K562 (cell line): Measurements from ENCODE around the gene ARHGAP9. TPM values are rescaled to one million over a fixed set of nuclear protein-coding genes. Genes with fewer than 3 reads are reported as not detected.
A peak's percentile ranks its signal among the peaks of the same experiment; 100 is the strongest.

ENCODE experiments used
- CEBPB ChIP-seq: fragments of 450-650 bp; IDR thresholded peaks from 2 replicates; pipeline ENCODE4 v1.6.1; 2016; ENCODE audit warnings: missing genetic modification characterization, missing compliant biosample characterization
- CXXC5 ChIP-seq: fragments of 250-450 bp; sonication (Bioruptor Pico); IDR thresholded peaks from 2 replicates; pipeline ENCODE4 v1.8.0; 2022; ENCODE audit warnings: inconsistent platforms, mild to moderate bottlenecking, moderate library complexity
- KAT7 ChIP-seq: sonication (generic); formaldehyde crosslinking; IDR thresholded peaks from 2 replicates; pipeline ENCODE4 v1.8.0; 2022; ENCODE audit warnings: missing genetic modification reagents, mild to moderate bottlenecking, borderline replicate concordance
- NEUROD1 ChIP-seq: fragments of 150-350 bp; IDR thresholded peaks from 2 replicates; pipeline ENCODE4 v1.6.1; 2014; ENCODE audit warnings: borderline replicate concordance, low read length, low read depth; ENCODE audit not compliant: partially characterized antibody
- PHTF2 ChIP-seq: fragments of 250-450 bp; sonication (Bioruptor Pico); IDR thresholded peaks from 2 replicates; pipeline ENCODE4 v1.5.0; 2021; ENCODE audit warnings: mild to moderate bottlenecking
- POU5F1 ChIP-seq: fragments of 150-350 bp; IDR thresholded peaks from 2 replicates; pipeline ENCODE4 v1.6.1; 2014; ENCODE audit warnings: borderline replicate concordance, low read length, low read depth, mild to moderate bottlenecking; ENCODE audit not compliant: partially characterized antibody
- PTTG1 ChIP-seq: fragments of 450-650 bp; IDR thresholded peaks from 2 replicates; pipeline ENCODE4 v1.6.1; 2016; ENCODE audit warnings: low read depth, mild to moderate bottlenecking, missing genetic modification characterization, missing compliant biosample characterization
- RBM17 ChIP-seq: fragments of 200-400 bp; formaldehyde crosslinking; IDR thresholded peaks from 2 replicates; pipeline ENCODE4 v1.6.1; 2017; ENCODE audit warnings: low read depth, mild to moderate bottlenecking, low read length, borderline replicate concordance
- RFX7 ChIP-seq: fragments of 250-450 bp; sonication (Bioruptor Pico); IDR thresholded peaks from 2 replicates; pipeline ENCODE4 v1.5.1; 2021; ENCODE audit warnings: mild to moderate bottlenecking
- SETDB1 ChIP-seq: IDR thresholded peaks from one replicate; pipeline ENCODE4 v1.6.1; 2012; ENCODE audit warnings: low read length, control low read depth, inconsistent platforms
- SIX5 ChIP-seq, 2 experiments: IDR thresholded peaks; 2 replicates each; pipeline ENCODE4 v1.6.1; 2011; ENCODE audit warnings: low read length in 2 of 2, borderline replicate concordance in 1 of 2, low read depth in 1 of 2, mild to moderate bottlenecking in 1 of 2, moderate library complexity in 1 of 2; ENCODE audit not compliant: insufficient read depth in 1 of 2
- SNIP1 ChIP-seq: fragments of 450-650 bp; IDR thresholded peaks from 2 replicates; pipeline ENCODE4 v1.7.1; 2017; ENCODE audit warnings: low read depth, mild to moderate bottlenecking
- SOX6 ChIP-seq: fragments of 450-650 bp; IDR thresholded peaks from 2 replicates; pipeline ENCODE4 v1.6.1; 2014; ENCODE audit warnings: mild to moderate bottlenecking
- TEAD2 ChIP-seq: fragments of 450-650 bp; IDR thresholded peaks from 2 replicates; pipeline ENCODE4 v1.6.1; 2016; ENCODE audit warnings: missing genetic modification characterization, control low read depth, missing compliant biosample characterization
- XRCC4 ChIP-seq: IDR thresholded peaks from one replicate; pipeline ENCODE4 v1.6.1; 2011; ENCODE audit not compliant: insufficient read depth, insufficient read length; ENCODE audit errors: extremely low read depth
- ZFP36 ChIP-seq: fragments of 150-350 bp; IDR thresholded peaks from 2 replicates; pipeline ENCODE4 v1.6.1; 2018; ENCODE audit warnings: low read length, low read depth; ENCODE audit not compliant: partially characterized antibody
- ZNF197 ChIP-seq: fragments of 200-800 bp; sonication (Bioruptor generic); IDR thresholded peaks from 2 replicates; pipeline ENCODE4 v1.6.1; 2016; ENCODE audit warnings: low read depth, missing genetic modification characterization, missing compliant biosample characterization
- ZNF212 ChIP-seq: fragments of 450-650 bp; formaldehyde crosslinking; IDR thresholded peaks from 2 replicates; pipeline ENCODE4 v1.4.0; 2020; ENCODE audit warnings: mild to moderate bottlenecking
- ZNF224 ChIP-seq: sonication (generic); formaldehyde crosslinking; IDR thresholded peaks from 2 replicates; pipeline ENCODE4 v1.8.0; 2022; ENCODE audit warnings: mild to moderate bottlenecking, missing genetic modification reagents
- ZNF263 ChIP-seq: sonication (generic); formaldehyde crosslinking; IDR thresholded peaks from 2 replicates; pipeline ENCODE4 v1.8.0; 2022; ENCODE audit warnings: mild to moderate bottlenecking, missing genetic modification reagents, borderline replicate concordance
- ZNF785 ChIP-seq: fragments of 250-450 bp; sonication (Bioruptor Pico); IDR thresholded peaks from 2 replicates; pipeline ENCODE4 v1.4.0; 2020; ENCODE audit warnings: mild to moderate bottlenecking
- polyA plus RNA-seq, 8 experiments: library from polyadenylated mRNA; depleted of rRNA in 4 of 8; stranded (reverse) in 5 of 8; unstranded in 3 of 8; fragments of >200 nt; fragmentation: Nextera tagmentation in 2 of 8; fragmentation: Illumina TruSeq in 1 of 8; extraction: Ambion mirVana in 2 of 8; extraction: Trizol in 1 of 8; gene quantifications; 2 replicates each; pipeline versions ENCODE4 v1.2.1 to v1.2.3, GENCODE V29; 2011 to 2014; ENCODE audit warnings: inconsistent platforms in 1 of 8, missing spikeins in 1 of 8
- total RNA-seq, 7 experiments: library from RNA; depleted of rRNA in 6 of 7; stranded (reverse); fragments of >200 nt in 6 of 7; fragmentation: Illumina TruSeq in 2 of 7; extraction: Trizol in 2 of 7; gene quantifications; 2 replicates each; pipeline versions ENCODE4 v1.2.1 to v1.2.3, GENCODE V29; 2011 to 2021; ENCODE audit warnings: low replicate concordance in 1 of 7
- TF ChIP-seq, protein P1 (sequence below): fragments of 450-650 bp; formaldehyde crosslinking; IDR thresholded peaks from 2 replicates; pipeline ENCODE4 v1.4.0; 2020; ENCODE audit warnings: mild to moderate bottlenecking, moderate library complexity
- TF ChIP-seq, protein P2 (sequence below): IDR thresholded peaks from 2 replicates; pipeline ENCODE4 v1.6.1; 2011; ENCODE audit warnings: borderline replicate concordance, low read depth, mild to moderate bottlenecking, moderate library complexity, low read length; ENCODE audit not compliant: insufficient read depth, poor library complexity, severe bottlenecking
- TF ChIP-seq, protein P3 (sequence below): fragments of 250-450 bp; sonication (Bioruptor Pico); IDR thresholded peaks from 2 replicates; pipeline ENCODE4 v1.5.0; 2020; ENCODE audit warnings: mild to moderate bottlenecking, borderline replicate concordance

Gene ARHGAP9
- total and polyA plus RNA-seq, 9 of the 15 experiments (the other 6 are each of a cell fraction or from before 2014, with no cell fraction given): 1.5 to 10.2 (median 5.1) TPM

DNA sequence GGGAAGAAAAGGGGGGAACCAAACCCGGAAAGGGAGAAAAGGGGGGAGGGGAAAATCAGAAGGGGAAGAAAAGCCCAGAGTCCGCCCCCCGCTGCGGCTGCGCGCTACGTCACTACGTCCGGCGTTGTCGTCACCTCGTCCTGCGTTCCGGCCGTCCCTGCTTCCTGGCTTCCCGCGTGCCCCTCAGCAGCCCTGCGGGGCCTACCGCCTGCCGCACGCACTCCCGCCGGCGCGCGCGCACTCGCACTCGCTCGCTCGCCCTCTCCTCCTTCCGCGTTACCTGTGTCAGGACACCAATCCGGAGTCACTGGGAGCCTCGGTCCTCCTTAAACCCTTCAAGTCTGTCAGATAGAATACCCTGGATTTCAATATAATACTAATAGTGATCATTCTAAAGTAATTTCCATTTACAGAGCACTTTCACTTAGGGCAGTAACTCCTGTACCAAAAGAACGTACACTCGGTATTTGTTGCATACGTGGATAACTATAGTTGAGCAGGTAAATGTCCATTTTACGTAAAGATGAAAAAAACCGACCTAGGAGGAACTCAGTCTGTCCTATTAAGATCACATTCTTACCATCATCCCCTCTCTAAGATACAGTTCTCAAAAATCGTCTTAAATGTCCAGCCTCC lies 48.6 kb downstream of the ARHGAP9 start, which contains the start of gene R3HDM2 (continued):
- TF ChIP-seq, protein P1, sequence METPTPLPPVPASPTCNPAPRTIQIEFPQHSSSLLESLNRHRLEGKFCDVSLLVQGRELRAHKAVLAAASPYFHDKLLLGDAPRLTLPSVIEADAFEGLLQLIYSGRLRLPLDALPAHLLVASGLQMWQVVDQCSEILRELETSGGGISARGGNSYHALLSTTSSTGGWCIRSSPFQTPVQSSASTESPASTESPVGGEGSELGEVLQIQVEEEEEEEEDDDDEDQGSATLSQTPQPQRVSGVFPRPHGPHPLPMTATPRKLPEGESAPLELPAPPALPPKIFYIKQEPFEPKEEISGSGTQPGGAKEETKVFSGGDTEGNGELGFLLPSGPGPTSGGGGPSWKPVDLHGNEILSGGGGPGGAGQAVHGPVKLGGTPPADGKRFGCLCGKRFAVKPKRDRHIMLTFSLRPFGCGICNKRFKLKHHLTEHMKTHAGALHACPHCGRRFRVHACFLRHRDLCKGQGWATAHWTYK (CRISPR knock-in tag): peak; percentile 49; the same call in 1 of the 2 replicates
- TF ChIP-seq SETDB1 (peak; percentile 44), ZNF785 (CRISPR knock-in tag) (no peak), RFX7 (CRISPR knock-in tag) (no peak), POU5F1 (no peak), PTTG1 (tag) (no peak), ZNF197 (CRISPR knock-in tag) (no peak), PHTF2 (CRISPR knock-in tag) (no peak), ZNF212 (CRISPR knock-in tag) (no peak), ZNF224 (CRISPR knock-in tag) (peak; percentile 92; the same call in 1 of the 2 replicates), KAT7 (CRISPR knock-in tag) (peak; percentile 65; the same call in 1 of the 2 replicates), NEUROD1 (peak; percentile 24), TEAD2 (tag) (no peak), SNIP1 (no peak), CEBPB (no peak), CXXC5 (CRISPR knock-in tag) (peak; percentile 98), SIX5 (IDR thresholded peaks at IDR 0.05; ENCODE audit: borderline replicate concordance in 1 of 2, insufficient read depth in 1 of 2, low read depth in 1 of 2, low read length in 2 of 2) (no peak), SOX6 (no peak; the same call in 1 of the 2 replicates), RBM17 (no peak), ZFP36 (no peak), ZNF263 (peak; percentile 68; the same call in 1 of the 2 replicates), XRCC4 (no peak)
- TF ChIP-seq, protein P2, sequence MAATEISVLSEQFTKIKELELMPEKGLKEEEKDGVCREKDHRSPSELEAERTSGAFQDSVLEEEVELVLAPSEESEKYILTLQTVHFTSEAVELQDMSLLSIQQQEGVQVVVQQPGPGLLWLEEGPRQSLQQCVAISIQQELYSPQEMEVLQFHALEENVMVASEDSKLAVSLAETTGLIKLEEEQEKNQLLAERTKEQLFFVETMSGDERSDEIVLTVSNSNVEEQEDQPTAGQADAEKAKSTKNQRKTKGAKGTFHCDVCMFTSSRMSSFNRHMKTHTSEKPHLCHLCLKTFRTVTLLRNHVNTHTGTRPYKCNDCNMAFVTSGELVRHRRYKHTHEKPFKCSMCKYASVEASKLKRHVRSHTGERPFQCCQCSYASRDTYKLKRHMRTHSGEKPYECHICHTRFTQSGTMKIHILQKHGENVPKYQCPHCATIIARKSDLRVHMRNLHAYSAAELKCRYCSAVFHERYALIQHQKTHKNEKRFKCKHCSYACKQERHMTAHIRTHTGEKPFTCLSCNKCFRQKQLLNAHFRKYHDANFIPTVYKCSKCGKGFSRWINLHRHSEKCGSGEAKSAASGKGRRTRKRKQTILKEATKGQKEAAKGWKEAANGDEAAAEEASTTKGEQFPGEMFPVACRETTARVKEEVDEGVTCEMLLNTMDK: no peak
- TF ChIP-seq, protein P3, sequence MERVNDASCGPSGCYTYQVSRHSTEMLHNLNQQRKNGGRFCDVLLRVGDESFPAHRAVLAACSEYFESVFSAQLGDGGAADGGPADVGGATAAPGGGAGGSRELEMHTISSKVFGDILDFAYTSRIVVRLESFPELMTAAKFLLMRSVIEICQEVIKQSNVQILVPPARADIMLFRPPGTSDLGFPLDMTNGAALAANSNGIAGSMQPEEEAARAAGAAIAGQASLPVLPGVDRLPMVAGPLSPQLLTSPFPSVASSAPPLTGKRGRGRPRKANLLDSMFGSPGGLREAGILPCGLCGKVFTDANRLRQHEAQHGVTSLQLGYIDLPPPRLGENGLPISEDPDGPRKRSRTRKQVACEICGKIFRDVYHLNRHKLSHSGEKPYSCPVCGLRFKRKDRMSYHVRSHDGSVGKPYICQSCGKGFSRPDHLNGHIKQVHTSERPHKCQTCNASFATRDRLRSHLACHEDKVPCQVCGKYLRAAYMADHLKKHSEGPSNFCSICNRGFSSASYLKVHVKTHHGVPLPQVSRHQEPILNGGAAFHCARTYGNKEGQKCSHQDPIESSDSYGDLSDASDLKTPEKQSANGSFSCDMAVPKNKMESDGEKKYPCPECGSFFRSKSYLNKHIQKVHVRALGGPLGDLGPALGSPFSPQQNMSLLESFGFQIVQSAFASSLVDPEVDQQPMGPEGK: no peak
